ENCODE results near the gene NCAPG2.

The NCAPG2 gene

GRCh38 chr7:158588878-158589442, 115.6 kb downstream of the NCAPG2 start:
- no peak for DNase-seq

- no peak for DNase-seq
Observed at GRCh38 chr7:158588085-158588877, 116.3 kb downstream of the NCAPG2 start.

- peak; percentile 46 for DNase-seq
Observed at GRCh38 chr7:158587162-158588084, 117.2 kb downstream of the NCAPG2 start, which contains the start of gene PTPRN2. TSS of gene PTPRN2 (minus strand) at chr7:158587823.

DNA sequence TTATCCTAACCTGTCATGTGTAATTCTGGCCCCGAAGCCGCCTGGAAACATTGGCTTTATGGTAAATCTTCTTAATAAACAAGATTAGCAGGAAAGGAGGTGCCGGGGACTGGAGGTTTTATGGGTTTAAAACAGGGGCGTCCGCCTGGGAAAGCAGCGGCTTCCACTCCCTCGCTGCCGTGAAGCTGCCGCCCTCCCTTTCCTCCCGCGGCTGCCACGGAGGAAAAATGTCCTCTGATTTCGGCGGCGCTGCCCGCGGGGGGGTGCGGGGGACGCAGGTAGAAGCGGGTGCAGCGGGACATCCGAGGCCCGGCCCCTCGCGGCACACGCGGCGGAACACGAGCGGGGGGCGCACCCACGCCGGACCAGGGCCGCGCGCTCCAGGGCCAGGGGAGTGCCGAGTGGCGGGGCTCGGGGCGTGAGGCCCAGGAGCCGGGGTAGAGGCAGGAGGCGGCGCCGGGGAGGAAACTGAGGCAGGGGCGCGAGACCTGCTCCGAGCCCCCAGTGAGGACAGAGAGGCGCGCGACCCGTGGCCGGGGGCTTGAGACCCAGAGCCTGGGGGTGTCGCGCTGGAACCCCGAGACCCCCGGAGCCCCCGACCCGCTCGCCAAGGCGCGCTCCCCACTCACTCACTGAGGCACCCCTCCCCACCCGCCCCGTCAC, 118.0 kb downstream of the NCAPG2 start:
- DNase-seq = no peak

DNA sequence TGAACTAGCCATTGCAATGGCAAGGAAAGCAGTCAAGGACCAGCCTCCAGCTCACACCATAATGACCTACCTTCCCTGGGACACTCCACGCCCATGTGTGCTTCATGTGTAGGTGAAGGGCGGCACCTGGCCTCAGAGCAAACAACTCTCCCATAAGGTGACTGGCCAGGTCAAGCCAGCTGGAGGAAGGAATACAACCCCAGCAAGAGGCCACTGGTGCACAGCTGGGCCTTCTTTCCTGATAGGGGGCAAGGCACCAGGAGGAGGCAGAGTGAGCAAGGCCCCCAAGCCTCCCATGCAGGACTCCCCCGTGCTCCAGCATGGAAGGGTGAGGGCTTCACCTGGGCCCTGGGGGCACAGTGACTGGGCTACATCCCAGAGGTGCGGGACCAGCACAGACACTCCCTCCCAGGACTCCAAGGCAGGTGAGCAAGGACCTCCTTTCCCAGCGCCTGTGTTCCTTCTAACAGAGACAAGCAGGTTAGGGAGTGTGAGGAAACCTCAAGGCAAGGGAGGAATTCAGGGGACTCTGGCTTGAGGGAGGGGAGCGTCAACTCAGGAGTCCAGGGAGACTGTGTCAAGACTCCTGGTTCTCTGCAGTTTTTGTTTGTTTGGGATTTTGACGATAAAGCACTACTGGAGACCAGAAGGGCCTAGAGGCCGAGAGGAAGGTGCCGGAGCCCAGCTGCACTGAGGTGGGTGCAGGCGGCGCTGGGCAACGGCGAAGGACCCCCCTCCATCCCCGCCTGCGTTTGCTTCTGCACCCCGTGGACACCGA, 118.7 kb downstream of the NCAPG2 start:
- DNase-seq = no peak

GRCh38 chr7:158584407-158584806, 120.2 kb downstream of the NCAPG2 start:
- no peak for DNase-seq

DNA sequence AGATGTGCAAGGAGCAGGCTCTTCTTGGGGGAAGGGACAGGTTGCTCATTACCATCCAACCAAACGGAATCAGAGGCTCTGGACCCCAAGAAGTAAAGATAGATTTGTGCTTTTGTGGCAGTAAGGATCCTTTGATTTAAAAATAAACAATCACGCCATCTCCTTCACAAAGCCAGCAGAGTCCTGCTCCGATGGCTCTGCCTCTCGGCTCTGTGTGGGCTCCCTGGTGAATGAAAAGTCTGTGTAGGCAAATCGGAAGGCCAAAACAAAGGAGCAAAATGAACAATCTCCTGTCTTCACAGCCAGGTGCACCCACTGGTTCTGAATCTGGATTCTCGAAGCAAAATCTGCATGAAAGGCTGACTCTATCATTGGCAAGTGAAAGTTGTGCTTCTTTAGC, 120.8 kb downstream of the NCAPG2 start:
- DNase-seq = no peak

- no peak for DNase-seq
Observed at GRCh38 chr7:158583143-158583542, 121.5 kb downstream of the NCAPG2 start.

DNA sequence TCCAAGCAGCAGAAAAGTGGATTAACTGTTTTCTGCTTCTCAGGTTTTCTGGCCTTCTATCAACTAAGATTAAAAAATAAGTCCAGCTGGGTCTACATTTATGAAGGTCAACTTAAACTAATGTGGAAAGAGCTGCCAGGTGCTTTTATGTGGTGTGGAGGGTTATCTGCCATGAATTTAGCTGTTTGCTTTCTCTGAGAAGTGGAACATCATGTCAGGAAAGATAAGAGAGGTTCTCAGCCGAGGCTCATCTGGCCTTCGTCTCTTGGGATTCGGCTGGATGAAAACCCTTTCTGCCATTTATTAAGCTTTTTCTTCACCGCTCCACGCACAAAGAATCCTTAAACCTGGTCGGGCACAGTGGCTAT, 122.5 kb downstream of the NCAPG2 start:
- no peak for DNase-seq

GRCh38 chr7:158581440-158582088, 123.0 kb downstream of the NCAPG2 start:
- no peak for DNase-seq

Data from activated CD4-positive, alpha-beta T cell treated with anti-CD3 and anti-CD28 coated beads, Interleukin-2, amount 50 U/mL, for 16 hours (primary cell).